Breast epithelium (tissue), 4 donors: ENCODE data around the gene ATP6V0B. TPM values are rescaled to one million over a fixed set of nuclear protein-coding genes. Genes with fewer than 3 reads are reported as not detected.

Experiments
- DNase-seq, 2 donors: peaks; one replicate each; pipeline ENCODE4 v3.0.0-alpha.2; 2019; ENCODE audit warnings: low spot score in 2 of 2
- H3K27ac ChIP-seq, 2 donors: fragments of 200-600 bp; sonication (generic) in 1 of 2; one replicate each; pipeline ENCODE4 v1.5.1; 2016 to 2019; ENCODE audit warnings: mild to moderate bottlenecking in 1 of 2
- H3K27me3 ChIP-seq, 2 donors: fragments of 200-600 bp; sonication (generic) in 1 of 2; one replicate each; pipeline versions ENCODE4 v1.5.1 to v1.6.0; 2017 to 2019; ENCODE audit warnings: control low read depth in 1 of 2, mild to moderate bottlenecking in 1 of 2
- H3K36me3 ChIP-seq: fragments of 200-600 bp; one replicate; pipeline ENCODE4 v1.5.1; 2019
- H3K4me1 ChIP-seq, 2 donors: fragments of 200-600 bp; sonication (generic); one replicate each; pipeline ENCODE4 v1.5.1; 2016 to 2019; ENCODE audit warnings: control low read depth in 1 of 2
- H3K4me3 ChIP-seq, 3 donors: fragments of 200-600 bp; sonication (generic); 1 replicate in 2 of 3; 2 replicates in 1 of 3; pipeline ENCODE4 v1.5.1; 2016 to 2019; ENCODE audit warnings: mild to moderate bottlenecking in 3 of 3, moderate library complexity in 2 of 3
- H3K9me3 ChIP-seq, 2 donors: fragments of 200-600 bp; sonication (generic) in 1 of 2; one replicate each; pipeline ENCODE4 v1.5.1; 2016 to 2019; ENCODE audit warnings: control low read depth in 1 of 2
- POLR2A ChIP-seq: fragments of 450-650 bp; IDR thresholded peaks from one replicate; pipeline ENCODE4 v1.6.1; 2016; ENCODE audit warnings: antibody characterized with exemption, mild to moderate bottlenecking, moderate library complexity
- POLR2AphosphoS5 ChIP-seq, 3 donors: sonication (generic); formaldehyde crosslinking; IDR thresholded peaks; one replicate each; pipeline ENCODE4 v1.6.1; 2017; ENCODE audit warnings: antibody characterized with exemption in 3 of 3
- intact Hi-C: fragments of 100-400 bp; cut with DNase I; formaldehyde crosslinking; loops from one replicate; pipeline ENCODE4 v1.15.1; 2023; ENCODE audit warnings: low total_unique reads
- total RNA-seq, 3 donors: library from RNA; depleted of rRNA; stranded (reverse); fragments of >200 nt; gene quantifications; one replicate each; pipeline ENCODE4 v1.1.0, GENCODE V29; 2016
- TF ChIP-seq, protein P1 (sequence below), 3 donors: fragments of 450-650 bp; IDR thresholded peaks; one replicate each; pipeline ENCODE4 v1.5.1; 2016 to 2017; ENCODE audit warnings: antibody characterized with exemption in 3 of 3, mild to moderate bottlenecking in 3 of 3, moderate library complexity in 3 of 3

The ATP6V0B gene
- total RNA-seq, 3 donors from 2014 or later: 131 to 156 (median 155) TPM

DNA sequence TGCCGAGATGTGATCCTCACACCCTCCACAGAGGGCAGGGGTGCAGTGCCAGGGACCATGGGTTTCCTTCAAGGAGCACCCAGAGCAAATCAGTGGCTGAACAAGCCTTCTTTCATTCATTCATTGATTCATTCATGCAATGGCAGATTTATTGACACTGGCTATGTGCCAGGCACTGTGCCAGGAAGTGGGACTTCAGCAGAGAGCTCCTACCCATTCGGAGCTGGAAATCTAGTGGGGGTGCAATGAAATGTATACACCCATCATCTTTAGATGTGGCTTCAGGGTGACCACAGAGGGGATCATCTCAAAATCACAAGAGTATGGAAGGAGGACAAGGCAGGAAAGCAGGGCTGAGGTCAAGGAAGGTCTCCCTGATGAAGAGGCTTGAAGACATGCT, 37.6 kb downstream of the ATP6V0B start:
- H3K27ac ChIP-seq: no peak overlapping the region
- no peaks in the 10 kb centered on the region for H3K27me3 ChIP-seq
- no peaks in the 10 kb centered on the region for H3K36me3 ChIP-seq
- intact Hi-C loops: no loop called here
- TF ChIP-seq, protein P1, sequence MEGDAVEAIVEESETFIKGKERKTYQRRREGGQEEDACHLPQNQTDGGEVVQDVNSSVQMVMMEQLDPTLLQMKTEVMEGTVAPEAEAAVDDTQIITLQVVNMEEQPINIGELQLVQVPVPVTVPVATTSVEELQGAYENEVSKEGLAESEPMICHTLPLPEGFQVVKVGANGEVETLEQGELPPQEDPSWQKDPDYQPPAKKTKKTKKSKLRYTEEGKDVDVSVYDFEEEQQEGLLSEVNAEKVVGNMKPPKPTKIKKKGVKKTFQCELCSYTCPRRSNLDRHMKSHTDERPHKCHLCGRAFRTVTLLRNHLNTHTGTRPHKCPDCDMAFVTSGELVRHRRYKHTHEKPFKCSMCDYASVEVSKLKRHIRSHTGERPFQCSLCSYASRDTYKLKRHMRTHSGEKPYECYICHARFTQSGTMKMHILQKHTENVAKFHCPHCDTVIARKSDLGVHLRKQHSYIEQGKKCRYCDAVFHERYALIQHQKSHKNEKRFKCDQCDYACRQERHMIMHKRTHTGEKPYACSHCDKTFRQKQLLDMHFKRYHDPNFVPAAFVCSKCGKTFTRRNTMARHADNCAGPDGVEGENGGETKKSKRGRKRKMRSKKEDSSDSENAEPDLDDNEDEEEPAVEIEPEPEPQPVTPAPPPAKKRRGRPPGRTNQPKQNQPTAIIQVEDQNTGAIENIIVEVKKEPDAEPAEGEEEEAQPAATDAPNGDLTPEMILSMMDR (IDR thresholded peaks at IDR 0.05): no peak
- no peak for TF ChIP-seq POLR2AphosphoS5 (IDR thresholded peaks at IDR 0.05)
- TF ChIP-seq POLR2A: no peak
- H3K9me3 ChIP-seq: no peaks in the 10 kb centered on the region
- H3K4me1 ChIP-seq: no peaks in the 10 kb centered on the region
- no peak overlapping the region for H3K4me3 ChIP-seq
- DNase-seq: no peak

DNA sequence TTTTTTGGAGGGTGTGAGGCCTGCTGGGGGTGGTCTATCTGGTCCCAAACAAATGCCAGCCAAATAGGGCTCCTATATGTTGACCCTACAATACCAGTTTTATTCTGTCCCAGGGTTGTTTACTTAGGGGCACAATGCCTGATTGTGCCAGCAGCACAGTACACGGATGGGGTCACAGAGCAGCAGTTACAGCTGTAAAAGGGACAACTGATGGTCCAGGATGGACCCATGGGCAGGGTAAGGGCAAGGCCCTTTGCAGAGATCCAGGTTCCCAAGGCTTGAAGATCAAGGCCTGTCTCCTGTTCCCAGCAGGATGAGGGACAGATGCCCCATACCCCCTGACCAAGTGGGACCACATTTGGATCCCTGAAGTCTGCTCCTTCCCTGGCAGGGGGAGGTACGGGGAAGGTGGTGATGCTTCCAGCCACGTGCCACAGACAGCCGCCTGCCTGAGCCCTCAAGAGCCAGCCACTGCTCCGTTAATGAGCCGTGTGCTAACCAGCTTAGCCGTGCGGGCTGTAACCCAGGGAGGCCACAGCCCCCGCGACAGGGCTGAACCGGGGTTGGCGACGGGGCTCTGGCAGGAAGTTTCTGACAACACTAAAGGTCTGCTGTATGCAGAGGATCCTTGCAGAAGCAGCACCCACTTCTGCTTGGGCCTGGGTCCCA, 38.3 kb downstream of the ATP6V0B start:
- intact Hi-C loops: no loop called here
- H3K4me3 ChIP-seq: no peak overlapping the region
- H3K27me3 ChIP-seq: no peaks in the 10 kb centered on the region
- TF ChIP-seq, protein P1 (IDR thresholded peaks at IDR 0.05): no peak
- TF ChIP-seq POLR2AphosphoS5 (IDR thresholded peaks at IDR 0.05) (no peak), POLR2A (no peak)
- H3K36me3 ChIP-seq: no peaks in the 10 kb centered on the region
- no peak overlapping the region for H3K27ac ChIP-seq
- H3K4me1 ChIP-seq: no peaks in the 10 kb centered on the region
- no peak for DNase-seq
- no peaks in the 10 kb centered on the region for H3K9me3 ChIP-seq

DNA sequence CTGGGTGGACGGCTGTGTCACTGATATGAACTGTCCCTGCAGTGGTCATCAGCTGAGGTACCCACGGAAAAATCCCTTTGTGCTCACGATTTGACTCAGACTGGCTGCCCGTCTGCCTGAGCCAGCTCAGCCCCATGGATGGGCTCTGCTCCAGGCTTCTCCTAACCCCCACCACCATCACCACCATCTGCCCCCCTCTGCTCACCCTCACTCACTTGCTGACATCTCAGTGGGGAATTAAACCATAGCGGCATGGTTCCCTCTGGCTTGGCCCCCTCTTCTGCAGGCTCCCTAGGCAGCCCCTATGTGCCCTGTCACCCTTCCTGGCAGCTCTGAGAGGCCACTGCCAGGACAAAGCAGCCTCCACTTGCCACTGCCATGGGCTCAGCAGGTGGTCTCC, 39.2 kb downstream of the ATP6V0B start:
- intact Hi-C loops: no loop called here
- H3K27ac ChIP-seq: no peak overlapping the region
- H3K4me3 ChIP-seq: no peak overlapping the region
- no peak for DNase-seq
- no peaks in the 10 kb centered on the region for H3K9me3 ChIP-seq
- no peaks in the 10 kb centered on the region for H3K27me3 ChIP-seq
- TF ChIP-seq POLR2A (no peak), POLR2AphosphoS5 (IDR thresholded peaks at IDR 0.05) (no peak)
- TF ChIP-seq, protein P1 (IDR thresholded peaks at IDR 0.05): no peak
- H3K4me1 ChIP-seq: no peaks in the 10 kb centered on the region
- H3K36me3 ChIP-seq: no peaks in the 10 kb centered on the region

DNA sequence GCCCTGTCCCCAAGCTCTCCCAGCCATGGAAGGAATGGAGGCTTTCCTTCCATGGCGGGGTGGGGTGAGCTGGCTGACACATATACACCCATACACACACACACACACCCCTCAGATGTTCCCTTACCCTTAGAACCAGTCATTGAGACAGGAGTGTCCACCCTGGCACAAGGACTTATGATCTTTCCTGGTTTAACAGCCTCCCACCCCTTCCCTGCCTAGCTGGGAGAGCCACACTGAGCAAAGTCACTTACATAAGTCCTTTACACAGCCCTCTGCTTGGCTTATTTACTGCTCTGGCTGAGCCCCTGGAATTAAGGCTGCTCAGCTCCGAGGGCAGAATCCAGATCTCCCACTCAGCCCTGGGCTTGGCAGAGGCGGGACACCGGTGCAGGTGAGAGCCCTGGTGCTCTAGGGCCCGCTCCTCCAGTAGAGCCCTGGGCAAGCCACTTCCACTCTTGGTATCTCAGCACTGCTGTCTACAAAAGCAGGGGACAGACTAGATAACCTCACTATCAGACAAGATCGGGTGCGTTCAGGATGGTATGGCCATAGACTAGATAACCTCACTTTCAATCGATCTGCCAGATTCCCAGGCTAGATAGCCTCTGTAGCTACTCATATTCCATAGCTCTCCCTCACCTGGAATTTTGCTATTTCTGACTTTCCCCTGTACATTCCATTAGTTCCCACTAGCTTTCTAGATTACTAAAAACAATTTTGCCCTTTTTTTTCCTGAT, 39.8 kb downstream of the ATP6V0B start:
- no peaks in the 10 kb centered on the region for H3K27me3 ChIP-seq
- H3K27ac ChIP-seq: no peak overlapping the region
- H3K4me3 ChIP-seq: no peak overlapping the region
- no peaks in the 10 kb centered on the region for H3K36me3 ChIP-seq
- H3K4me1 ChIP-seq: no peaks in the 10 kb centered on the region
- no peak for DNase-seq
- TF ChIP-seq POLR2A: no peak
- no peak for TF ChIP-seq POLR2AphosphoS5 (IDR thresholded peaks at IDR 0.05)
- intact Hi-C loops: no loop called here
- no peaks in the 10 kb centered on the region for H3K9me3 ChIP-seq

DNA sequence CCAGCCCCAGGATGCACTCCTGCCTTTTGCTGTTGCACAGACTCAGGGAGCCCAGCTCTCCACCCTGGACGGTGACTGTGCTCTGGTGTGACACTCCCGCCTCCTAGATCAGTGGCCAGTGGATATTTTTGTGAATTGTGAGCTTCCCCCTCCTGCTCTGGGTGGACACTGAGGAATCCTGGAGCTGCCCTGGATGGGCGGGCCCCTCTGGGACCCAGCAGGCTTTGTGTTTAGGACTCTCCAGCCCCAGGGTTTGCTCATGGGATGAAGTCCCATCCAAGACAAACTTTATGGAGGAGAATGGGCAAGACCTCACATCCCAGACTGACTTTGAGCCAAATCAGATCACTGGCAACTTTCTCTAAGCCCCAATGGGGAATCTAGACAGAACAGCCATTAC, 40.4 kb downstream of the ATP6V0B start:
- no peak for DNase-seq

More for the DNA sequence above, 40.4 kb downstream of the ATP6V0B start:
- TF ChIP-seq, protein P1 (IDR thresholded peaks at IDR 0.05): no peak
- no peak for TF ChIP-seq POLR2AphosphoS5 (IDR thresholded peaks at IDR 0.05)
- TF ChIP-seq POLR2A: no peak
- no peak overlapping the region for H3K4me3 ChIP-seq
- no peaks in the 10 kb centered on the region for H3K4me1 ChIP-seq
- H3K36me3 ChIP-seq: no peaks in the 10 kb centered on the region
- H3K27me3 ChIP-seq: no peaks in the 10 kb centered on the region
- intact Hi-C loops: no loop called here
- H3K9me3 ChIP-seq: no peaks in the 10 kb centered on the region
- no peak overlapping the region for H3K27ac ChIP-seq
